ENCODE data around the gene SIRT6.

DNA sequence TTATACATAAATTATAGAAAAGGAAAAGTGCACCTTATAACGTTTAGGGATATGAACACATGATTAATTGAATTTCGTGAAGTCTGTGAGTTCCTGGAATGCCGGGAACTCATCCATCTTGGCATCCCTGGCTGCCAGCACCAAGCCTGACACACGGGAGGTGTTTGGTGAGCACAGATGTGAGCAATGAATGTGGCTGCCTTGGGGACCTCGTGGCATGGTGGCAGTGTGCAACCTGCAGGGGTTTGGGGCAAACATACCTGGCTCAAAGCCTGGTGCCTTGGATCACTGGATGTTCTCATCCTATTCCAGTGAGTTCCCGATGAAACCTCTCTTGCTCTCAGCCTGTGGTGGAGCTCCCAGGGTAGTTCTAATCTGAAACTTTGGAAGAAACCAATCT, 48.0 kb downstream of the SIRT6 start:
- TF ChIP-seq, protein P1, sequence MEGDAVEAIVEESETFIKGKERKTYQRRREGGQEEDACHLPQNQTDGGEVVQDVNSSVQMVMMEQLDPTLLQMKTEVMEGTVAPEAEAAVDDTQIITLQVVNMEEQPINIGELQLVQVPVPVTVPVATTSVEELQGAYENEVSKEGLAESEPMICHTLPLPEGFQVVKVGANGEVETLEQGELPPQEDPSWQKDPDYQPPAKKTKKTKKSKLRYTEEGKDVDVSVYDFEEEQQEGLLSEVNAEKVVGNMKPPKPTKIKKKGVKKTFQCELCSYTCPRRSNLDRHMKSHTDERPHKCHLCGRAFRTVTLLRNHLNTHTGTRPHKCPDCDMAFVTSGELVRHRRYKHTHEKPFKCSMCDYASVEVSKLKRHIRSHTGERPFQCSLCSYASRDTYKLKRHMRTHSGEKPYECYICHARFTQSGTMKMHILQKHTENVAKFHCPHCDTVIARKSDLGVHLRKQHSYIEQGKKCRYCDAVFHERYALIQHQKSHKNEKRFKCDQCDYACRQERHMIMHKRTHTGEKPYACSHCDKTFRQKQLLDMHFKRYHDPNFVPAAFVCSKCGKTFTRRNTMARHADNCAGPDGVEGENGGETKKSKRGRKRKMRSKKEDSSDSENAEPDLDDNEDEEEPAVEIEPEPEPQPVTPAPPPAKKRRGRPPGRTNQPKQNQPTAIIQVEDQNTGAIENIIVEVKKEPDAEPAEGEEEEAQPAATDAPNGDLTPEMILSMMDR (IDR thresholded peaks at IDR 0.05; ENCODE audit: extremely low read depth in 1 of 2, insufficient read depth in 1 of 2, low read depth in 1 of 2, low read length in 2 of 2), result no peak
- TF ChIP-seq POLR2A (IDR thresholded peaks at IDR 0.05; ENCODE audit: low read depth, low read length), result no peak

Data from endothelial cell of umbilical vein (primary cell).